Activated T-cell treated with anti-CD3 and anti-CD28 coated beads, Interleukin-2, amount 50 U/mL, for 24 hours (primary cell): Measurements from ENCODE around the gene ZNF579.

Experiments used
- DNase-seq: peaks from one replicate; pipeline ENCODE4 v3.0.0-alpha.2; 2020
- H3K27ac Mint-ChIP-seq: 2 replicates; pipeline ENCODE4 v1.8.0; 2020; ENCODE audit warnings: mild to moderate bottlenecking, mixed read lengths
- H3K27me3 Mint-ChIP-seq: 2 replicates; pipeline ENCODE4 v1.8.0; 2020; ENCODE audit warnings: mixed read lengths
- H3K36me3 Mint-ChIP-seq: 2 replicates; pipeline ENCODE4 v1.8.0; 2020; ENCODE audit warnings: low read depth, mixed read lengths
- H3K4me1 Mint-ChIP-seq: 2 replicates; pipeline ENCODE4 v1.8.0; 2020; ENCODE audit warnings: low read depth, mixed read lengths
- H3K4me3 Mint-ChIP-seq: 2 replicates; pipeline ENCODE4 v1.8.0; 2020; ENCODE audit warnings: mild to moderate bottlenecking, moderate library complexity, mixed read lengths
- H3K9me3 Mint-ChIP-seq: 2 replicates; pipeline ENCODE4 v1.8.0; 2020; ENCODE audit warnings: mixed read lengths

The ZNF579 gene

GRCh38 chr19:55550321-55550650, 30.4 kb downstream of the ZNF579 start:
- Mint-ChIP-seq H3K36me3 (no peaks in the 10 kb centered on the region), H3K4me3 (no peak overlapping the region), H3K4me1 (peaks cover 1% of the 10 kb centered on the region), H3K27ac (no peak overlapping the region), H3K9me3 (no peaks in the 10 kb centered on the region), H3K27me3 (peaks cover 23% of the 10 kb centered on the region)
- no peak for DNase-seq

- no peaks in the 10 kb centered on the region for H3K36me3 Mint-ChIP-seq
- peaks cover 1% of the 10 kb centered on the region for H3K4me1 Mint-ChIP-seq
- H3K27me3 Mint-ChIP-seq: peaks cover 25% of the 10 kb centered on the region
- no peak overlapping the region for H3K27ac Mint-ChIP-seq
- no peaks in the 10 kb centered on the region for H3K9me3 Mint-ChIP-seq
- no peak for DNase-seq
- no peak overlapping the region for H3K4me3 Mint-ChIP-seq
These were observed 30.9 kb downstream of the ZNF579 start for GRCh38 chr19:55549500-55550320.

GRCh38 chr19:55546822-55547614, 33.6 kb downstream of the ZNF579 start:
- no peak overlapping the region for H3K4me3 Mint-ChIP-seq
- H3K36me3 Mint-ChIP-seq: no peaks in the 10 kb centered on the region
- DNase-seq: no peak
- H3K9me3 Mint-ChIP-seq: no peaks in the 10 kb centered on the region
- peaks cover 28% of the 10 kb centered on the region for H3K27me3 Mint-ChIP-seq
- peaks cover 1% of the 10 kb centered on the region for H3K4me1 Mint-ChIP-seq
- no peak overlapping the region for H3K27ac Mint-ChIP-seq

- Mint-ChIP-seq H3K4me1 (peaks cover 1% of the 10 kb centered on the region), H3K36me3 (no peaks in the 10 kb centered on the region), H3K27me3 (peaks cover 28% of the 10 kb centered on the region), H3K4me3 (no peak overlapping the region), H3K27ac (no peak overlapping the region), H3K9me3 (no peaks in the 10 kb centered on the region)
- DNase-seq: no peak
These were observed 34.6 kb downstream of the ZNF579 start for GRCh38 chr19:55546011-55546410.

- H3K27ac Mint-ChIP-seq: no peak within 1 kb of the TSS
- H3K36me3 Mint-ChIP-seq: no peaks in the 10 kb centered on the region
- H3K4me1 Mint-ChIP-seq: peaks cover 1% of the 10 kb centered on the region
- no peak for DNase-seq
- peaks cover 28% of the 10 kb centered on the region for H3K27me3 Mint-ChIP-seq
- no peaks in the 10 kb centered on the region for H3K9me3 Mint-ChIP-seq
- no peak within 1 kb of the TSS for H3K4me3 Mint-ChIP-seq
These were observed 35.2 kb downstream of the ZNF579 start, which contains the start of gene SBK3 for GRCh38 chr19:55545443-55545842. Gene SBK3 (minus strand): TSS chr19:55545543. CDS start chr19:55545543, 0 bp downstream.

GRCh38 chr19:55544776-55545439, 35.7 kb downstream of the ZNF579 start:
- Mint-ChIP-seq H3K27me3 (peaks cover 28% of the 10 kb centered on the region), H3K4me1 (peaks cover 1% of the 10 kb centered on the region), H3K27ac (no peak overlapping the region), H3K36me3 (no peaks in the 10 kb centered on the region), H3K9me3 (no peaks in the 10 kb centered on the region), H3K4me3 (no peak overlapping the region)
- DNase-seq: no peak

- H3K27ac Mint-ChIP-seq: no peak overlapping the region
- H3K4me3 Mint-ChIP-seq: no peak overlapping the region
- H3K9me3 Mint-ChIP-seq: no peaks in the 10 kb centered on the region
- peaks cover 28% of the 10 kb centered on the region for H3K27me3 Mint-ChIP-seq
- H3K4me1 Mint-ChIP-seq: peaks cover 1% of the 10 kb centered on the region
- no peaks in the 10 kb centered on the region for H3K36me3 Mint-ChIP-seq
- no peak for DNase-seq
These were observed 36.6 kb downstream of the ZNF579 start for GRCh38 chr19:55544014-55544413.

GRCh38 chr19:55543567-55543966, 37.1 kb downstream of the ZNF579 start:
- no peak overlapping the region for H3K27ac Mint-ChIP-seq
- no peak overlapping the region for H3K4me3 Mint-ChIP-seq
- H3K36me3 Mint-ChIP-seq: no peaks in the 10 kb centered on the region
- H3K27me3 Mint-ChIP-seq: peaks cover 28% of the 10 kb centered on the region
- H3K9me3 Mint-ChIP-seq: no peaks in the 10 kb centered on the region
- DNase-seq: no peak
- peaks cover 1% of the 10 kb centered on the region for H3K4me1 Mint-ChIP-seq

- Mint-ChIP-seq H3K4me1 (peaks cover under 1% of the 10 kb centered on the region), H3K27ac (no peak overlapping the region), H3K27me3 (peaks cover 20% of the 10 kb centered on the region), H3K4me3 (no peak overlapping the region), H3K9me3 (no peaks in the 10 kb centered on the region), H3K36me3 (no peaks in the 10 kb centered on the region)
- no peak for DNase-seq
These were observed 38.3 kb downstream of the ZNF579 start for GRCh38 chr19:55542292-55542855.

GRCh38 chr19:55541091-55541490, 39.6 kb downstream of the ZNF579 start:
- Mint-ChIP-seq H3K27me3 (peaks cover 13% of the 10 kb centered on the region), H3K36me3 (no peaks in the 10 kb centered on the region), H3K4me1 (no peaks in the 10 kb centered on the region), H3K9me3 (no peaks in the 10 kb centered on the region), H3K27ac (no peak overlapping the region), H3K4me3 (no peak overlapping the region)
- DNase-seq: no peak

GRCh38 chr19:55540619-55541018, 40.0 kb downstream of the ZNF579 start:
- no peak for DNase-seq
- Mint-ChIP-seq H3K36me3 (no peaks in the 10 kb centered on the region), H3K4me3 (no peak overlapping the region), H3K4me1 (no peaks in the 10 kb centered on the region), H3K27me3 (peaks cover 9% of the 10 kb centered on the region), H3K27ac (no peak overlapping the region), H3K9me3 (no peaks in the 10 kb centered on the region)

GRCh38 chr19:55539090-55539984, 41.3 kb downstream of the ZNF579 start:
- H3K9me3 Mint-ChIP-seq: no peaks in the 10 kb centered on the region
- no peak overlapping the region for H3K4me3 Mint-ChIP-seq
- peaks cover 3% of the 10 kb centered on the region for H3K27me3 Mint-ChIP-seq
- H3K36me3 Mint-ChIP-seq: no peaks in the 10 kb centered on the region
- no peaks in the 10 kb centered on the region for H3K4me1 Mint-ChIP-seq
- DNase-seq: no peak
- H3K27ac Mint-ChIP-seq: no peak overlapping the region

GRCh38 chr19:55538132-55538531, 42.5 kb downstream of the ZNF579 start:
- Mint-ChIP-seq H3K9me3 (no peaks in the 10 kb centered on the region), H3K36me3 (no peaks in the 10 kb centered on the region), H3K4me3 (no peak overlapping the region), H3K27me3 (no peaks in the 10 kb centered on the region), H3K27ac (no peak overlapping the region), H3K4me1 (no peaks in the 10 kb centered on the region)
- DNase-seq: no peak

GRCh38 chr19:55537741-55538111, 42.9 kb downstream of the ZNF579 start:
- Mint-ChIP-seq H3K27me3 (no peaks in the 10 kb centered on the region), H3K27ac (no peak overlapping the region), H3K4me1 (no peaks in the 10 kb centered on the region), H3K9me3 (no peaks in the 10 kb centered on the region), H3K4me3 (no peak overlapping the region), H3K36me3 (no peaks in the 10 kb centered on the region)
- no peak for DNase-seq
